IMR-90 (cell line): ENCODE data around the gene PC. TPM values are rescaled to one million over a fixed set of nuclear protein-coding genes. Genes with fewer than 3 reads are reported as not detected.

Experiments used
- ATAC-seq: fragments of 200-7000 bp; cut with Tn5 transposase; 2 replicates; pipeline ENCODE4 v1.9.1; 2020; ENCODE audit warnings: low read depth, mild to moderate bottlenecking, moderate library complexity
- BruUV-seq: library from RNA; stranded (reverse); fragments of 400-500 nt; replicated peaks from 2 replicates; lab custom pipeline; 2021; lab: Mats Ljungman, UMichigan
- CTCF ChIA-PET: fragments of 300-600 bp; formaldehyde crosslinking; extraction: SDS; loops from one replicate; lab custom pipeline; 2021; ENCODE audit warnings: antibody characterized with exemption; lab: Yijun Ruan, JAX
- POLR2A ChIA-PET: fragments of 300-600 bp; sonication (Branson Sonifier 250); formaldehyde crosslinking; loops from one replicate; lab custom pipeline; 2022; ENCODE audit warnings: antibody characterized with exemption; ENCODE audit not compliant: unreplicated experiment; lab: Charles Lee
- DNase-seq: peaks from one replicate; pipeline ENCODE4 v3.0.0; 2013
- H2AFZ ChIP-seq: replicated peaks from 2 replicates; pipeline ENCODE3; 2013; ENCODE audit warnings: low read length, mild to moderate bottlenecking; ENCODE audit not compliant: poor library complexity
- H2AK5ac ChIP-seq: 2 replicates; pipeline ENCODE4 v1.6.1; 2013; ENCODE audit warnings: low read depth, low read length, inconsistent platforms
- H2AK9ac ChIP-seq: replicated peaks from 2 replicates; pipeline ENCODE3; 2013; ENCODE audit warnings: mild to moderate bottlenecking, low read depth, low read length, moderate library complexity; ENCODE audit not compliant: poor library complexity
- H2BK120ac ChIP-seq: 2 replicates; pipeline ENCODE4 v1.6.1; 2013; ENCODE audit warnings: low read depth, low read length, inconsistent platforms
- H2BK15ac ChIP-seq: 3 replicates; pipeline ENCODE4 v1.6.1; 2013; ENCODE audit warnings: low read depth, low read length, inconsistent platforms
- H2BK20ac ChIP-seq: 2 replicates; pipeline ENCODE4 v1.6.1; 2013; ENCODE audit warnings: low read depth, mild to moderate bottlenecking, inconsistent platforms, low read length, moderate library complexity
- H2BK5ac ChIP-seq: 2 replicates; pipeline ENCODE4 v1.6.1; 2013; ENCODE audit warnings: mild to moderate bottlenecking, low read depth, low read length, inconsistent platforms; ENCODE audit not compliant: poor library complexity, severe bottlenecking
- H3K14ac ChIP-seq: replicated peaks from 2 replicates; pipeline ENCODE4 v1.6.1; 2013; ENCODE audit warnings: low read depth, low read length, inconsistent platforms
- H3K18ac ChIP-seq: 2 replicates; pipeline ENCODE4 v1.6.1; 2013; ENCODE audit warnings: low read depth, low read length, control low read depth
- H3K23ac ChIP-seq: 2 replicates; pipeline ENCODE4 v1.6.1; 2013; ENCODE audit warnings: low read depth, low read length, inconsistent platforms
- H3K27ac ChIP-seq: 2 replicates; pipeline ENCODE4 v1.5.1; 2013; ENCODE audit warnings: mild to moderate bottlenecking, control low read depth, low read length; ENCODE audit not compliant: insufficient read depth
- H3K27me3 ChIP-seq: 2 replicates; pipeline ENCODE4 v1.6.1; 2013; ENCODE audit warnings: low read length; ENCODE audit not compliant: control insufficient read depth, insufficient read depth
- H3K36me3 ChIP-seq: 2 replicates; pipeline ENCODE4 v1.6.1; 2013; ENCODE audit warnings: low read length, mixed read lengths; ENCODE audit not compliant: control insufficient read depth, insufficient read depth
- H3K4ac ChIP-seq: 2 replicates; pipeline ENCODE4 v1.6.1; 2013; ENCODE audit warnings: low read depth, low read length, inconsistent platforms
- H3K4me1 ChIP-seq: 2 replicates; pipeline ENCODE4 v1.6.1; 2013; ENCODE audit warnings: low read length, mixed read lengths; ENCODE audit not compliant: control insufficient read depth, insufficient read depth
- H3K4me2 ChIP-seq: 2 replicates; pipeline ENCODE4 v1.6.1; 2013; ENCODE audit warnings: low read depth, mild to moderate bottlenecking, control low read depth, low read length, moderate library complexity
- H3K4me3 ChIP-seq: 2 replicates; pipeline ENCODE4 v1.5.1; 2013; ENCODE audit warnings: low read depth, mild to moderate bottlenecking, control low read depth, low read length, moderate library complexity; ENCODE audit not compliant: insufficient read depth
- H3K56ac ChIP-seq: 2 replicates; pipeline ENCODE4 v1.6.1; 2013; ENCODE audit warnings: low read length, inconsistent platforms; ENCODE audit not compliant: insufficient read depth; ENCODE audit errors: extremely low read depth
- H3K79me1 ChIP-seq, 2 experiments: 2 replicates each; pipeline ENCODE4 v1.6.1; 2013; ENCODE audit warnings: low read length in 2 of 2, inconsistent platforms in 1 of 2, low read depth in 1 of 2
- H3K9ac ChIP-seq: 2 replicates; pipeline ENCODE4 v1.6.1; 2013; ENCODE audit warnings: low read depth, low read length, control low read depth
- H3K9me1 ChIP-seq: 2 replicates; pipeline ENCODE4 v1.6.1; 2013; ENCODE audit warnings: low read length, inconsistent platforms; ENCODE audit not compliant: insufficient read depth
- H3K9me3 ChIP-seq: 2 replicates; pipeline ENCODE4 v1.6.1; 2013; ENCODE audit warnings: low read length; ENCODE audit not compliant: control insufficient read depth, insufficient read depth
- H4K20me1 ChIP-seq: 2 replicates; pipeline ENCODE4 v1.6.1; 2013; ENCODE audit warnings: low read length, inconsistent platforms; ENCODE audit not compliant: insufficient read depth
- H4K5ac ChIP-seq: 2 replicates; pipeline ENCODE4 v1.6.1; 2013; ENCODE audit warnings: mild to moderate bottlenecking, low read depth, low read length, control low read depth
- H4K8ac ChIP-seq, 2 experiments: 2 replicates each; pipeline ENCODE4 v1.6.1; 2013; ENCODE audit warnings: low read depth in 2 of 2, low read length in 2 of 2, control low read depth in 1 of 2, inconsistent platforms in 1 of 2
- H4K91ac ChIP-seq: 2 replicates; pipeline ENCODE4 v1.6.1; 2013; ENCODE audit warnings: low read depth, low read length, inconsistent platforms; ENCODE audit not compliant: insufficient read depth
- BHLHE40 ChIP-seq: fragments of 150-350 bp; IDR thresholded peaks from 2 replicates; pipeline ENCODE4 v1.6.1; 2016; ENCODE audit warnings: mild to moderate bottlenecking, low read depth, low read length
- MAZ ChIP-seq: IDR thresholded peaks from 2 replicates; pipeline ENCODE4 v1.6.1; 2012; ENCODE audit warnings: low read depth, mild to moderate bottlenecking, low read length, improper control_type of control experiment, moderate library complexity, borderline replicate concordance
- SMC3 ChIP-seq: fragments of 150-350 bp; IDR thresholded peaks from 2 replicates; pipeline ENCODE4 v1.6.1; 2016; ENCODE audit warnings: low read depth, mild to moderate bottlenecking, antibody characterized with exemption, low read length, moderate library complexity
- USF2 ChIP-seq: fragments of 150-350 bp; IDR thresholded peaks from 2 replicates; pipeline ENCODE4 v1.6.1; 2017; ENCODE audit warnings: mild to moderate bottlenecking, antibody characterized with exemption, low read length, low read depth
- WGBS, 2 experiments: methylation state at CpG; one replicate each; pipeline versions ENCODE4 v1.1.5 to v1.1.7; 2013; ENCODE audit warnings: missing lambda C conversion rate in 2 of 2; ENCODE audit not compliant: insufficient read length in 1 of 2; ENCODE audit errors: extremely low coverage in 2 of 2; 5-methylcytosine and 5-hydroxymethylcytosine counted together
- dilution Hi-C: fragments of 300-500 bp; cut with HindIII; formaldehyde crosslinking; loops from one replicate; pipeline ENCODE4 v1.14.3; 2018; ENCODE audit warnings: low sequenced_read_pairs; ENCODE audit not compliant: unreplicated experiment
- in situ Hi-C: fragments of 300-500 bp; cut with MboI; formaldehyde crosslinking; loops from 3 replicates; pipeline ENCODE4 v1.14.3; 2019; ENCODE audit warnings: low sequenced_read_pairs, inconsistent platforms, mixed read lengths
- intact Hi-C: fragments of 100-400 bp; cut with micrococcal nuclease; formaldehyde crosslinking; loops from 2 replicates; pipeline ENCODE4 v1.10.0; 2022
- polyA plus RNA-seq, 3 experiments: library from polyadenylated mRNA; depleted of rRNA; stranded (reverse); fragments of >200 nt; gene quantifications; 2 replicates each; pipeline ENCODE4 v1.2.3, GENCODE V29; 2012; ENCODE audit warnings: low replicate concordance in 1 of 3
- total RNA-seq: library from RNA; depleted of rRNA; stranded (reverse); fragments of >200 nt; gene quantifications from 2 replicates; pipeline ENCODE4 v1.2.3, GENCODE V29; 2012
- TF ChIP-seq, protein P1 (sequence below): fragments of 150-350 bp; IDR thresholded peaks from 2 replicates; pipeline ENCODE4 v1.6.1; 2016; ENCODE audit warnings: low read depth, mild to moderate bottlenecking, low read length, moderate library complexity, borderline replicate concordance

Gene PC
- total and polyA plus RNA-seq, 2 of the 4 experiments (the other 2 are of a cell fraction) = 13.6 to 15.7 TPM

GRCh38 chr11:66862559-66863037 is 95.6 kb downstream of the PC start:
- no peak overlapping the region for H2AK5ac ChIP-seq
- ATAC-seq = no peak
- H2AFZ ChIP-seq = no peak overlapping the region
- no TSS peak for BruUV-seq
- H4K91ac ChIP-seq = no peak overlapping the region
- H3K4me3 ChIP-seq = no peak overlapping the region
- DNase-seq = no peak
- peak overlapping the region; percentile 24 for H2AK9ac ChIP-seq
- WGBS, 2 experiments = no CpG with 5 or more reads among the region's 11 CpGs
- H3K4me1 ChIP-seq = peaks cover 2% of the 10 kb centered on the region; the same call in 1 of the 2 replicates
- H3K23ac ChIP-seq = no peak overlapping the region
- H4K8ac ChIP-seq = no peak overlapping the region
- intact Hi-C loops = no loop called here
- in situ Hi-C loops = no loop called here
- no peak overlapping the region for H3K56ac ChIP-seq
- no peaks in the 10 kb centered on the region for H3K27me3 ChIP-seq
- H3K9ac ChIP-seq = no peak overlapping the region
- POLR2A ChIA-PET = no interaction called here
- H2BK120ac ChIP-seq = no peak overlapping the region
- no peak overlapping the region for H3K18ac ChIP-seq
- no peak overlapping the region for H2BK15ac ChIP-seq
- H3K14ac ChIP-seq = no peak overlapping the region
- H4K20me1 ChIP-seq = peaks cover 6% of the 10 kb centered on the region; the same call in 1 of the 2 replicates
- H3K9me3 ChIP-seq = no peaks in the 10 kb centered on the region
- no peak overlapping the region for H2BK5ac ChIP-seq
- no peak overlapping the region for H4K5ac ChIP-seq
- no peak for TF ChIP-seq BHLHE40
- TF ChIP-seq MAZ = no peak
- TF ChIP-seq USF2 = no peak
- TF ChIP-seq SMC3 = no peak
- TF ChIP-seq, protein P1, sequence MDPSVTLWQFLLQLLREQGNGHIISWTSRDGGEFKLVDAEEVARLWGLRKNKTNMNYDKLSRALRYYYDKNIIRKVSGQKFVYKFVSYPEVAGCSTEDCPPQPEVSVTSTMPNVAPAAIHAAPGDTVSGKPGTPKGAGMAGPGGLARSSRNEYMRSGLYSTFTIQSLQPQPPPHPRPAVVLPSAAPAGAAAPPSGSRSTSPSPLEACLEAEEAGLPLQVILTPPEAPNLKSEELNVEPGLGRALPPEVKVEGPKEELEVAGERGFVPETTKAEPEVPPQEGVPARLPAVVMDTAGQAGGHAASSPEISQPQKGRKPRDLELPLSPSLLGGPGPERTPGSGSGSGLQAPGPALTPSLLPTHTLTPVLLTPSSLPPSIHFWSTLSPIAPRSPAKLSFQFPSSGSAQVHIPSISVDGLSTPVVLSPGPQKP = no peak
- no peak overlapping the region for H3K27ac ChIP-seq
- dilution Hi-C loops = no loop called here
- H3K36me3 ChIP-seq = peaks cover 44% of the 10 kb centered on the region; the same call in 1 of the 2 replicates
- H3K9me1 ChIP-seq = no peaks in the 10 kb centered on the region
- CTCF ChIA-PET = no interaction called here
- peaks cover 0 to 11% of the 10 kb centered on the region in 2 experiments; a peak in 2 of 4 replicates for H3K79me1 ChIP-seq
- no peak overlapping the region for H3K4me2 ChIP-seq
- H2BK20ac ChIP-seq = no peak overlapping the region
- H3K4ac ChIP-seq = no peak overlapping the region
